ENCODE data around the gene CAMK1. TPM values are rescaled to one million over a fixed set of nuclear protein-coding genes. Genes with fewer than 3 reads are reported as not detected.

CAMK1 gene
- total and polyA plus RNA-seq, 9 of the 15 experiments (the other 6 are each of a cell fraction or from before 2014, with no cell fraction given), result 0.23 to 10.7 (median 6.0) TPM

GRCh38 chr3:9769426-9770275 is at the start of gene CAMK1 (continued):
- TF ChIP-seq ZBTB26 (CRISPR knock-in tag; IDR thresholded peaks at IDR 0.05), result no peak
- peak; percentile 37 for TF ChIP-seq L3MBTL2 (IDR thresholded peaks at IDR 0.05)
- TF ChIP-seq USF1 (CRISPR knock-in tag; IDR thresholded peaks at IDR 0.05), result no peak
- no peak for TF ChIP-seq NR4A1 (CRISPR knock-in tag; IDR thresholded peaks at IDR 0.05)
- no peak for TF ChIP-seq NR4A1 (tag; IDR thresholded peaks at IDR 0.05)
- no peak for TF ChIP-seq ZBTB34 (CRISPR knock-in tag; IDR thresholded peaks at IDR 0.05)
- TF ChIP-seq ZNF518B (CRISPR knock-in tag; IDR thresholded peaks at IDR 0.05), result no peak
- no peak for TF ChIP-seq POLR2AphosphoS5 (IDR thresholded peaks at IDR 0.05; ENCODE audit: control insufficient read depth, insufficient read depth, low read depth, low read length)
- no peak for TF ChIP-seq PREB (CRISPR knock-in tag; IDR thresholded peaks at IDR 0.05)
- no peak for TF ChIP-seq ZNF695 (CRISPR knock-in tag; IDR thresholded peaks at IDR 0.05)
- TF ChIP-seq ZNF24 (IDR thresholded peaks at IDR 0.05), result no peak
- no peak for TF ChIP-seq ARNT (IDR thresholded peaks at IDR 0.05)
- TF ChIP-seq ATF1 (CRISPR knock-in tag; IDR thresholded peaks at IDR 0.05), result no peak
- peak; percentile 41; the same call in 1 of the 2 replicates for TF ChIP-seq ATF1 (tag; IDR thresholded peaks at IDR 0.05)
- TF ChIP-seq ZNF740 (CRISPR knock-in tag; IDR thresholded peaks at IDR 0.05), result no peak
- TF ChIP-seq ZNF740 (tag; IDR thresholded peaks at IDR 0.05), result 0 out of 4 replicates have a peak, but pooled peaks of 1 of the 2 experiments have one; percentile 42
- 0 out of 2 replicates have a peak, but pooled peaks have one; percentile 1 for TF ChIP-seq ELF4 (CRISPR knock-in tag; IDR thresholded peaks at IDR 0.05)
- TF ChIP-seq BHLHE40 (IDR thresholded peaks at IDR 0.05; ENCODE audit: low read length), result no peak
- TF ChIP-seq MCM2 (IDR thresholded peaks at IDR 0.05; ENCODE audit: low read depth), result no peak
- no peak for TF ChIP-seq BRD9 (IDR thresholded peaks at IDR 0.05; ENCODE audit: low read depth, partially characterized antibody)
